ENCODE results near the gene LTBP4. TPM values are rescaled to one million over a fixed set of nuclear protein-coding genes. Genes with fewer than 3 reads are reported as not detected.

LTBP4 gene
- polyA plus RNA-seq, 1 donor (not counting 4 experiments of a cell fraction or from before 2014, with no cell fraction given): 29.6 TPM

DNA sequence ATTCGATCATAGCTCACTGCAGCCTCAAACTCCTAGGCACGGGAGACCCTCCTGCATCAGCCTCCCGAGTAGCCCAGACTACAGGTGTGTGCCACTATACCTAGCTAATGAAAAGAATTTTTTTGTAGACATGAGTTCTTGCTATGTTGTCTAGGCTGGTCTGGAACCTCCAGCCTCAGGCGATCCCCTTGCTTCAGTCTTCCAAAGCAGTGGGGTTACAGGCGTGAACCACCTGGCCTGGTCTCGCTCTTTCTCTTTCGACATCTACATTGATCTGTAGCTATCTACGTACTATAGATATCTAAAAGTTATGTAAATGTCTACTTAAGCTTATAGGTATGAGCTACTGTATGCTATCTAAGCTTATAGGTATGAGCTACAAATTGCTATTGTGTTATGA, 56.9 kb downstream of the LTBP4 start:
- TF ChIP-seq, protein P1, sequence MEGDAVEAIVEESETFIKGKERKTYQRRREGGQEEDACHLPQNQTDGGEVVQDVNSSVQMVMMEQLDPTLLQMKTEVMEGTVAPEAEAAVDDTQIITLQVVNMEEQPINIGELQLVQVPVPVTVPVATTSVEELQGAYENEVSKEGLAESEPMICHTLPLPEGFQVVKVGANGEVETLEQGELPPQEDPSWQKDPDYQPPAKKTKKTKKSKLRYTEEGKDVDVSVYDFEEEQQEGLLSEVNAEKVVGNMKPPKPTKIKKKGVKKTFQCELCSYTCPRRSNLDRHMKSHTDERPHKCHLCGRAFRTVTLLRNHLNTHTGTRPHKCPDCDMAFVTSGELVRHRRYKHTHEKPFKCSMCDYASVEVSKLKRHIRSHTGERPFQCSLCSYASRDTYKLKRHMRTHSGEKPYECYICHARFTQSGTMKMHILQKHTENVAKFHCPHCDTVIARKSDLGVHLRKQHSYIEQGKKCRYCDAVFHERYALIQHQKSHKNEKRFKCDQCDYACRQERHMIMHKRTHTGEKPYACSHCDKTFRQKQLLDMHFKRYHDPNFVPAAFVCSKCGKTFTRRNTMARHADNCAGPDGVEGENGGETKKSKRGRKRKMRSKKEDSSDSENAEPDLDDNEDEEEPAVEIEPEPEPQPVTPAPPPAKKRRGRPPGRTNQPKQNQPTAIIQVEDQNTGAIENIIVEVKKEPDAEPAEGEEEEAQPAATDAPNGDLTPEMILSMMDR (optimal IDR thresholded peaks at IDR 0.05 in 1 of 3, IDR thresholded peaks at IDR 0.05 in 1 of 3, conservative IDR thresholded peaks at IDR 0.05 in 1 of 3; ENCODE audit: extremely low read depth in 1 of 3, insufficient read depth in 2 of 3, low read length in 3 of 3): no peak
- TF ChIP-seq EZH2 (IDR thresholded peaks at IDR 0.05; ENCODE audit: low read length): no peak
- Histone ChIP-seq H3K9me1 (ENCODE audit: control insufficient read depth, extremely low read depth, insufficient read depth, low read length) (no peaks in the 10 kb centered on the region), H3K27me3 (ENCODE audit: control insufficient read depth, extremely low read depth, insufficient read depth, low read length) (no peaks in the 10 kb centered on the region), H4K20me1 (ENCODE audit: control insufficient read depth, extremely low read depth, insufficient read depth, low read length) (no peaks in the 10 kb centered on the region), H3K9me3 (ENCODE audit: control insufficient read depth, low read depth, low read length) (no peaks in the 10 kb centered on the region), H3K4me2 (ENCODE audit: control insufficient read depth, extremely low read depth, insufficient read depth, low read depth, low read length) (no peak overlapping the region), H3K27ac (ENCODE audit: control insufficient read depth, insufficient read depth, low read length) (no peak overlapping the region), H3K36me3 (ENCODE audit: control insufficient read depth in 2 of 2, extremely low read depth in 1 of 2, insufficient read depth in 2 of 2, low read length in 2 of 2) (no peaks in the 10 kb centered on the region), H3K4me1 (ENCODE audit: control insufficient read depth, extremely low read depth, insufficient read depth, low read length) (peaks cover 2% of the 10 kb centered on the region), H3K9ac (ENCODE audit: control insufficient read depth, extremely low read depth, insufficient read depth, low read length) (no peak overlapping the region), H2AFZ (ENCODE audit: control insufficient read depth, low read length) (no peak overlapping the region), H3K79me2 (ENCODE audit: control insufficient read depth, insufficient read depth, low read length) (no peaks in the 10 kb centered on the region), H3K4me3 (ENCODE audit: control insufficient read depth in 2 of 3, extremely low read depth in 1 of 3, insufficient read depth in 2 of 3, low read depth in 1 of 3, low read length in 3 of 3) (no peak overlapping the region)
- dilution Hi-C loops (cut with MboI; ENCODE audit: extremely low pct_ligation_motif_present, low sequenced_read_pairs): no loop called here
- no peak for DNase-seq (ENCODE audit: low read depth, low spot score)
- FAIRE-seq: no peak

DNA sequence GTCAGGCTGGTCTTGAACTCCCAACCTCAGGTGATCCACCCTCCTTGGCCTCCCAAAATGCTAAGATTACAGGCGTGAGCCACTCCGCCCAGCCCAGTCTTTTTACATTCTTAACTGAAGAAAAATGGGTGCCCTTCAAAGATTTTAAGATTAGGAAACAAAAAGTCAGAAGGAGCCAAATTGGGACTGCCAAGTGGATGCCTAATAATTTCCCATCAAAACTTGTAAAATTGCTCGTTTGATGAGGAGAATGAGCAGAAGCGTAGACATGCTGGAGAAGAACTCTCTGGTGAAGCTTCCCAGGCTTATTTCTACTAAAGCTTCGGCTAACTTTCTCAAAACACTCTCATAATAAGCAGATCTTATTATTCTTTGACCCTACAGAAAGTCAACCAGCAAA, 57.9 kb downstream of the LTBP4 start:
- no peaks in the 10 kb centered on the region for H4K20me1 ChIP-seq (ENCODE audit: control insufficient read depth, extremely low read depth, insufficient read depth, low read length)
- peaks cover 2% of the 10 kb centered on the region for H3K4me1 ChIP-seq (ENCODE audit: control insufficient read depth, extremely low read depth, insufficient read depth, low read length)
- dilution Hi-C loops (cut with MboI; ENCODE audit: extremely low pct_ligation_motif_present, low sequenced_read_pairs): no loop called here
- FAIRE-seq: no peak
- no peak overlapping the region for H3K9ac ChIP-seq (ENCODE audit: control insufficient read depth, extremely low read depth, insufficient read depth, low read length)
- no peak overlapping the region for H3K4me2 ChIP-seq (ENCODE audit: control insufficient read depth, extremely low read depth, insufficient read depth, low read depth, low read length)
- no peaks in the 10 kb centered on the region for H3K9me3 ChIP-seq (ENCODE audit: control insufficient read depth, low read depth, low read length)
- no peak overlapping the region for H3K4me3 ChIP-seq (ENCODE audit: control insufficient read depth in 2 of 3, extremely low read depth in 1 of 3, insufficient read depth in 2 of 3, low read depth in 1 of 3, low read length in 3 of 3)
- H3K36me3 ChIP-seq (ENCODE audit: control insufficient read depth in 2 of 2, extremely low read depth in 1 of 2, insufficient read depth in 2 of 2, low read length in 2 of 2): no peaks in the 10 kb centered on the region
- no peaks in the 10 kb centered on the region for H3K27me3 ChIP-seq (ENCODE audit: control insufficient read depth, extremely low read depth, insufficient read depth, low read length)
- no peak overlapping the region for H2AFZ ChIP-seq (ENCODE audit: control insufficient read depth, low read length)
- no peak overlapping the region for H3K27ac ChIP-seq (ENCODE audit: control insufficient read depth, insufficient read depth, low read length)
- no peaks in the 10 kb centered on the region for H3K9me1 ChIP-seq (ENCODE audit: control insufficient read depth, extremely low read depth, insufficient read depth, low read length)
- no peak for TF ChIP-seq EZH2 (IDR thresholded peaks at IDR 0.05; ENCODE audit: low read length)
- TF ChIP-seq, protein P1 (optimal IDR thresholded peaks at IDR 0.05 in 1 of 3, IDR thresholded peaks at IDR 0.05 in 1 of 3, conservative IDR thresholded peaks at IDR 0.05 in 1 of 3; ENCODE audit: extremely low read depth in 1 of 3, insufficient read depth in 2 of 3, low read length in 3 of 3): no peak
- H3K79me2 ChIP-seq (ENCODE audit: control insufficient read depth, insufficient read depth, low read length): no peaks in the 10 kb centered on the region
- DNase-seq (ENCODE audit: low read depth, low spot score): no peak
